HL-60 (cell line): Measurements from ENCODE around the gene SCAF8.

Experiments
- DNase-seq, 2 experiments: peaks; one replicate each; pipeline ENCODE4 v3.0.0-alpha.2; 2010 to 2020; ENCODE audit warnings: low read depth in 1 of 2, low spot score in 1 of 2
- H3K27ac ChIP-seq: fragments of 250-450 bp; sonication (Bioruptor Pico); replicated peaks from 2 replicates; pipeline ENCODE4 v1.5.1; 2020; ENCODE audit warnings: mild to moderate bottlenecking, moderate library complexity
- H3K27me3 ChIP-seq: fragments of 250-450 bp; sonication (Bioruptor Pico); 2 replicates; pipeline ENCODE4 v1.5.1; 2021; ENCODE audit warnings: mild to moderate bottlenecking, moderate library complexity; ENCODE audit not compliant: insufficient read depth, poor library complexity, severe bottlenecking
- H3K4me3 ChIP-seq: replicated peaks from 2 replicates; pipeline ENCODE4 v1.5.1; 2011; ENCODE audit warnings: mild to moderate bottlenecking, control low read depth, low read length; ENCODE audit not compliant: insufficient read depth
- GABPA ChIP-seq: IDR thresholded peaks from 2 replicates; pipeline ENCODE4 v1.6.1; 2012; ENCODE audit warnings: low read depth
- POLR2AphosphoS5 ChIP-seq: IDR thresholded peaks from 2 replicates; pipeline ENCODE4 v1.6.1; 2012; ENCODE audit warnings: low read depth
- SPI1 ChIP-seq: IDR thresholded peaks from 2 replicates; pipeline ENCODE4 v1.6.1; 2012; ENCODE audit warnings: low read depth, mild to moderate bottlenecking, borderline replicate concordance
- TF ChIP-seq, protein P1 (sequence below): IDR thresholded peaks from one replicate; pipeline ENCODE4 v1.5.1; 2011; ENCODE audit warnings: low read length, control low read depth, inconsistent platforms; ENCODE audit not compliant: insufficient read depth
- TF ChIP-seq, protein P2 (sequence below): IDR thresholded peaks from 2 replicates; pipeline ENCODE4 v1.6.1; 2012; ENCODE audit warnings: low read depth; ENCODE audit not compliant: insufficient replicate concordance

Gene SCAF8

DNA sequence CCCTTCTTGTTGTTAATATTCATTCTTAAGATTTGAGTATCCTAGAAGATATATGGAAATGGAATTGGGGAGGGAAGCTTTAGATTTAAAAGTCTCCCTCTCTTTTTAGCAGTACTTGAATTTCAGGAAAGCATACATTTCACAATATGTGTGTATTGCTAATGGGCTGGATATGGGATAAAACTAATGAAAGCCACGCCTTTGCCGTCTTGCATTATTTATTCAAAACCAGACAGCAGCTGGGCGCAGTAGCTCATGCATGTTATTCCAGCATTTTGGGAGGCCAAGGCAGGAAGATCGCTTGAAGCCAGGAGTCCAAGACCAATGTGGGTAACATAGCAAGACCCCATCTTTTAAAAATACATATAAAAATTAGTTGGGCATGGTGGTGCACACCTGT lies 140.3 kb downstream of the SCAF8 start:
- TF ChIP-seq, protein P1, sequence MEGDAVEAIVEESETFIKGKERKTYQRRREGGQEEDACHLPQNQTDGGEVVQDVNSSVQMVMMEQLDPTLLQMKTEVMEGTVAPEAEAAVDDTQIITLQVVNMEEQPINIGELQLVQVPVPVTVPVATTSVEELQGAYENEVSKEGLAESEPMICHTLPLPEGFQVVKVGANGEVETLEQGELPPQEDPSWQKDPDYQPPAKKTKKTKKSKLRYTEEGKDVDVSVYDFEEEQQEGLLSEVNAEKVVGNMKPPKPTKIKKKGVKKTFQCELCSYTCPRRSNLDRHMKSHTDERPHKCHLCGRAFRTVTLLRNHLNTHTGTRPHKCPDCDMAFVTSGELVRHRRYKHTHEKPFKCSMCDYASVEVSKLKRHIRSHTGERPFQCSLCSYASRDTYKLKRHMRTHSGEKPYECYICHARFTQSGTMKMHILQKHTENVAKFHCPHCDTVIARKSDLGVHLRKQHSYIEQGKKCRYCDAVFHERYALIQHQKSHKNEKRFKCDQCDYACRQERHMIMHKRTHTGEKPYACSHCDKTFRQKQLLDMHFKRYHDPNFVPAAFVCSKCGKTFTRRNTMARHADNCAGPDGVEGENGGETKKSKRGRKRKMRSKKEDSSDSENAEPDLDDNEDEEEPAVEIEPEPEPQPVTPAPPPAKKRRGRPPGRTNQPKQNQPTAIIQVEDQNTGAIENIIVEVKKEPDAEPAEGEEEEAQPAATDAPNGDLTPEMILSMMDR: no peak
- TF ChIP-seq POLR2AphosphoS5: no peak
- TF ChIP-seq SPI1: no peak
- TF ChIP-seq GABPA: no peak
- TF ChIP-seq, protein P2, sequence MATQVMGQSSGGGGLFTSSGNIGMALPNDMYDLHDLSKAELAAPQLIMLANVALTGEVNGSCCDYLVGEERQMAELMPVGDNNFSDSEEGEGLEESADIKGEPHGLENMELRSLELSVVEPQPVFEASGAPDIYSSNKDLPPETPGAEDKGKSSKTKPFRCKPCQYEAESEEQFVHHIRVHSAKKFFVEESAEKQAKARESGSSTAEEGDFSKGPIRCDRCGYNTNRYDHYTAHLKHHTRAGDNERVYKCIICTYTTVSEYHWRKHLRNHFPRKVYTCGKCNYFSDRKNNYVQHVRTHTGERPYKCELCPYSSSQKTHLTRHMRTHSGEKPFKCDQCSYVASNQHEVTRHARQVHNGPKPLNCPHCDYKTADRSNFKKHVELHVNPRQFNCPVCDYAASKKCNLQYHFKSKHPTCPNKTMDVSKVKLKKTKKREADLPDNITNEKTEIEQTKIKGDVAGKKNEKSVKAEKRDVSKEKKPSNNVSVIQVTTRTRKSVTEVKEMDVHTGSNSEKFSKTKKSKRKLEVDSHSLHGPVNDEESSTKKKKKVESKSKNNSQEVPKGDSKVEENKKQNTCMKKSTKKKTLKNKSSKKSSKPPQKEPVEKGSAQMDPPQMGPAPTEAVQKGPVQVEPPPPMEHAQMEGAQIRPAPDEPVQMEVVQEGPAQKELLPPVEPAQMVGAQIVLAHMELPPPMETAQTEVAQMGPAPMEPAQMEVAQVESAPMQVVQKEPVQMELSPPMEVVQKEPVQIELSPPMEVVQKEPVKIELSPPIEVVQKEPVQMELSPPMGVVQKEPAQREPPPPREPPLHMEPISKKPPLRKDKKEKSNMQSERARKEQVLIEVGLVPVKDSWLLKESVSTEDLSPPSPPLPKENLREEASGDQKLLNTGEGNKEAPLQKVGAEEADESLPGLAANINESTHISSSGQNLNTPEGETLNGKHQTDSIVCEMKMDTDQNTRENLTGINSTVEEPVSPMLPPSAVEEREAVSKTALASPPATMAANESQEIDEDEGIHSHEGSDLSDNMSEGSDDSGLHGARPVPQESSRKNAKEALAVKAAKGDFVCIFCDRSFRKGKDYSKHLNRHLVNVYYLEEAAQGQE: no peak
- DNase-seq: no peak
- H3K27me3 ChIP-seq: no peaks in the 10 kb centered on the region

DNA sequence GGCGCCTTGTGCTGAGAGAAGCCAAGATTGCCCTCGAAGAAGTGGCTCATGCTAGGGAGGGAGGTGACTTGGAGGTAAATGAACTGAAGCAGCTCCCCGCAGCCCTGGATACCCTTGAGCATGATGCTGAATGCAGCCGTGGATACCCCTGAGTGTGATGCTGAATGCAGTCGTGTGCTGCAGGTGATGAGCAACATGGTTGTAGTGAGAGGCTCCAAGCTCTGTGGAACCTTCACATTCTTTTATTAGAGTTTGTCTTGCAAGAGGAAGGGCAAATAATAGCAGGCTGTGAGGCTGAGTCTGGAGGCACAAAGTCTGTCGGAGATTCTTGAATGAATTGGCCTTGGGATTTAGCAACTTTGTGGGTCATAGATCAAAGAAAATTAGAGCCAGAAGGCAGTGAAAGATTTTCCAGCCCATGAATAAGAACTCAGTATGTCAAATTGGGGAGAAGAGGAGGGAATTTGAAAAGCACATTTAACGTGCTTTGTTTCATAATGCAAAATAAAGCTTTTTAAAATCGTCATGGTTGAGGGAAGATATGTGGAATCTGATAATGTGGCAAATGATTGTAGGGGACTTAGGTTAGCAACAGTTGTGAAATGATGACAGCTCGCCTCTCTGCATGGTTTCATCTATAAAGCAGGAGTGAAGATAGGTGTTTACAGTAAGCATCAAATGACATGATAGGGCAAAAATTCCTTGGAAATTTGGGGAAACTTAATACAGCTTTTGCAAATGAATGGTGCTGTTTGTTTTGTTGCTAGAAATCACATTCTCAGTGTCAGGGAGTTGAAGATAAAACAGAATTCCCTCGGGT lies 141.8 kb downstream of the SCAF8 start:
- DNase-seq: no peak
- TF ChIP-seq, protein P2: no peak
- TF ChIP-seq SPI1 (no peak), POLR2AphosphoS5 (no peak), GABPA (no peak)
- TF ChIP-seq, protein P1: no peak
- H3K27me3 ChIP-seq: no peaks in the 10 kb centered on the region
- H3K27ac ChIP-seq: no peak overlapping the region
- H3K4me3 ChIP-seq: no peak overlapping the region

More for the DNA sequence above, 140.3 kb downstream of the SCAF8 start:
- Histone ChIP-seq H3K4me3 (no peak overlapping the region), H3K27ac (no peak overlapping the region)

DNA sequence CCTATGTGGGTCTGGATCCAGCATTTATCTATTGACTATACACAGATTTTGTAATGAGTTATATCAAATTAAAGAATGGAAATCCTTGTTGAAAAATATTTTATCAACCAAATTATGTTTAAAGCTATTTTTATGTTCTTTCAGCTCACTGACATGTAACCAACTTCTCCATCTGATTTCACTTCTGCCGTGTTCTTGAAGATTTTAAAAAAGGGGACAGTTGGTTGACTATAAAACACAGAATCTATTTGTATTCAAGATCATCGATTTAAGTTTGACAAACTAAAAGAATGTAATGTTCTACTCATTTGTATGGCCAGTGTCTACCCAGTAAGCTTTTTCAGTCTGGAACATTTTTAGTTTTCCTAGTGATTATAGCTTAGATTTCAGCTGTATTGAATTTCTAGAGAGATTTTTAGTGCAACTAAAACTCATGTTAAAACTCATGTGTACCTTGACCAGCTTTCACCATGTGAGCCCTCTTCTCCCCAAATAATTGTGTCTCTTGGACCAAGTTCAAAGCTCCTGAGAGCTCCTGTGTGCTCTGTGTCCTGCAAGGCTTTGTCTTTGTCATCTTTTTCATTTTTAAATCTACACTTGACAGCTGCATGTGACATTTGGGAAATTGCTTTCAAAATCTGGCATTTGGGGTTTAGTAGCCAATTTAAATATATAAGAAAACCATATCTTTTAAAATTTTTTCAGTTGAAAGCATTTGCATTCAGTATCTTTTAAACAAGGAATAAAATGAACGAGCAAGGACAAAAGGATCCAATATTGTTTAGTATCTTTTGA lies 143.5 kb downstream of the SCAF8 start:
- no peak for DNase-seq
- TF ChIP-seq, protein P2: no peak
- TF ChIP-seq POLR2AphosphoS5 (no peak), GABPA (no peak), SPI1 (no peak)
- TF ChIP-seq, protein P1: no peak
- H3K27me3 ChIP-seq: no peaks in the 10 kb centered on the region
- H3K27ac ChIP-seq: no peak overlapping the region
- H3K4me3 ChIP-seq: no peak overlapping the region
